ENCODE data around the gene GRK1. TPM values are rescaled to one million over a fixed set of nuclear protein-coding genes. Genes with fewer than 3 reads are reported as not detected.

GRK1 gene
- not detected for total RNA-seq

DNA sequence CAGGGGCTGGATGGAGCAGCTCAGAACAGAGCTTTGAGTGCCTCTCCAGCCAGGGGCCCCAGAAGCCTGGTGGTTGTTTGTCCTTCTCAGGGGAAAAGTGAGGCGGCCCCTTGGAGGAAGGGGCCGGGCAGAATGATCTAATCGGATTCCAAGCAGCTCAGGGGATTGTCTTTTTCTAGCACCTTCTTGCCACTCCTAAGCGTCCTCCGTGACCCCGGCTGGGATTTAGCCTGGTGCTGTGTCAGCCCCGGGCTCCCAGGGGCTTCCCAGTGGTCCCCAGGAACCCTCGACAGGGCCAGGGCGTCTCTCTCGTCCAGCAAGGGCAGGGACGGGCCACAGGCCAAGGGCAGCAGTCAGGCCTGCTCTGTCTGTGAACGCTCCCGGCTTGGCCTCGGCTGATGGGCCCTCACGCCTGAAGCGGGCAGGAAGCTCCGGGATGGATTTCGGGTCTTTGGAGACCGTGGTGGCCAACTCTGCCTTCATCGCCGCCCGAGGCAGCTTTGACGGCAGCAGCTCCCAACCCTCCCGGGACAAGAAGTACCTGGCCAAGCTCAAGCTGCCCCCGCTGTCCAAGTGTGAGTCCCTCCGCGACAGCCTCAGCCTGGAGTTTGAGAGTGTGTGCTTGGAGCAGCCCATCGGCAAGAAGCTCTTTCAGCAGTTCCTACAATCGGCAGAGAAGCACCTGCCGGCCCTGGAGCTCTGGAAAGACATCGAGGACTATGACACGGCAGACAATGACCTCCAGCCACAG is at the start of gene GRK1:
Gene GRK1, plus strand, starts transcription at position 269 of the 751 bp plus-strand sequence. Its CDS starts 168 bp downstream, at position 437.

DNA sequence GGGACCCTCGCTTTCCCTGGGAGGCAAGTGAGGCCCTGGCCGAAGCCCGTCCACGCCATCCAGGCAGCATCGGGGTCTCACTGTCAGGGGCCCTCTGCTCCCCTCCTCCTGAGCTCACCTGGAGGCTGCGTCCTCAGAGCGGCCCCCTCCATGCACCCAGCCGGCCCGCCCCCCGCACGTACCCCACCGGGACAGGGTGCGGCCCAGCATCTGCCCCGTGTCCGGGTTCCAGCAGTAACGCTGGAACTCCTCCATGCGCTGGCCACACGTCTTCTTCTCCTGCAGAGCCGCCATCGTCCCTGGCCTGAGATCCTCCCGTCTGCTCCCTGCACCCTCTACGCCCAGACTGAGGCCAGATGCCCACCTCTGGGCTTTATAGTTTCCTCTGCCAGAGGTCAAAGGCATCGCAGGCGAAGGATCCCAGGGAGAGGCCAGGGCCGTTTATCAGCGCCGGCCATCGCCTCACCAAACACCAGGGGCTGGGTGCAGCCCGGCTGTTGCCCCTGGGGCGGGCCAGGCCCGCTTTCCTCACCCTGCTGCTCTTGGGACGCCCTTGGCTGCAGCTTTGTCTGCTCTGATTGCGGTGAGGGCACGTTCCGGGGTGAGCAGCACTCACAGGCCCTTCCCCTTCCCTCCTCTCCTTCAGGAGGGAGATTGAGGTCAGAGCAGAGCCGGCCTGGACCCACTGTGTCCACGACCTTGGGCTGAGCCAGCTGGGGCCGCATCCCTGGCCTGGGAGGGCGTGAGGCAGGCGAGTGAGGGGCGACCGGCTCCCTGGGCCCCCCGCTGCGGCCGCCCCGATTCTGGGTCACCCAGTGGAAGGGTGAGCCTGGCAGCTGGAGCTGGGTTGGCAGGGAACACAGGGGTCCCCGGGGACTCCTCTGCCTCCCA is 8.9 kb upstream of the GRK1 start, which contains the start of gene ATP4B:
Gene ATP4B, minus strand, starts transcription at position 348 of the 891 bp plus-strand sequence. Its CDS starts 54 bp downstream, at position 294.

GRCh38 chr13:113758651-113759524 is 91.9 kb downstream of the GRK1 start, which contains the start of gene TMEM255B:
Gene TMEM255B, plus strand, starts transcription at chr13:113759226. Its CDS starts 44 bp downstream, at chr13:113759270.

Other genes with a start within 250 kb of the GRK1 start
- gene ADPRHL1, start 213.7 kb upstream of the GRK1 start, total RNA-seq: 20.1 TPM
- 20.7 TPM for gene DCUN1D2, start 176.5 kb upstream of the GRK1 start, total RNA-seq
- gene TFDP1, start 82.5 kb upstream of the GRK1 start, total RNA-seq: 51.3 TPM
- gene ATP4B, start 9.0 kb upstream of the GRK1 start, total RNA-seq: 0.41 TPM
- 5.5 TPM for gene TMEM255B, start 92.0 kb downstream of the GRK1 start, total RNA-seq
- 54.1 TPM for gene GAS6, start 196.9 kb downstream of the GRK1 start, total RNA-seq